Endothelial cell of umbilical vein (primary cell): Measurements from ENCODE around the gene SOX2. TPM values are rescaled to one million over a fixed set of nuclear protein-coding genes. Genes with fewer than 3 reads are reported as not detected.

ENCODE experiments used
- BruUV-seq: library from RNA; stranded (reverse); fragments of 400-500 nt; replicated peaks from 2 replicates; lab custom pipeline; 2021; lab: Mats Ljungman, UMichigan
- CTCF ChIA-PET: fragments of 300-600, 350-600 bp; sonication (Branson Sonifier 250); formaldehyde crosslinking; loops from one replicate; lab custom pipeline; 2021; ENCODE audit warnings: antibody characterized with exemption, inconsistent platforms; lab: Charles Lee
- POLR2A ChIA-PET: fragments of 300-600, 350-600 bp; sonication (Branson Sonifier 250); formaldehyde crosslinking; loops from one replicate; lab custom pipeline; 2021; ENCODE audit warnings: antibody characterized with exemption, inconsistent platforms; lab: Charles Lee
- DNase-seq: peaks from one replicate; pipeline ENCODE4 v3.0.0-alpha.2; 2011; ENCODE audit warnings: low read depth, low spot score
- FAIRE-seq: peaks from 2 replicates; lab custom pipeline; 2011; peaks lifted over from hg19 to GRCh38; lab: Jason Lieb, UNC
- H2AFZ ChIP-seq: 2 replicates; pipeline ENCODE4 v1.6.0; 2012; ENCODE audit warnings: low read depth, low read length, control low read depth, inconsistent platforms
- H3K27ac ChIP-seq: 2 replicates; pipeline ENCODE4 v1.5.1; 2011; ENCODE audit warnings: low read depth, mild to moderate bottlenecking, control low read depth, low read length, moderate library complexity; ENCODE audit not compliant: insufficient read depth
- H3K27me3 ChIP-seq, 2 experiments: 2 replicates each; pipeline versions ENCODE4 v1.6.0 to v1.6.1; 2011; ENCODE audit warnings: low read length in 2 of 2, mixed read lengths in 1 of 2; ENCODE audit not compliant: control insufficient read depth in 2 of 2, insufficient read depth in 2 of 2
- H3K36me3 ChIP-seq, 2 experiments: 2 replicates in 1 of 2; 3 replicates in 1 of 2; pipeline ENCODE4 v1.5.1; 2011; ENCODE audit warnings: low read length in 2 of 2, mild to moderate bottlenecking in 1 of 2, moderate library complexity in 1 of 2; ENCODE audit not compliant: control insufficient read depth in 2 of 2, insufficient read depth in 2 of 2; ENCODE audit errors: extremely low read depth in 1 of 2
- H3K4me1 ChIP-seq: 3 replicates; pipeline ENCODE4 v1.5.1; 2011; ENCODE audit warnings: mild to moderate bottlenecking, low read length; ENCODE audit not compliant: control insufficient read depth, insufficient read depth; ENCODE audit errors: extremely low read depth
- H3K4me2 ChIP-seq: 2 replicates; pipeline ENCODE4 v1.6.1; 2011; ENCODE audit warnings: low read length, control low read depth, mixed read lengths; ENCODE audit not compliant: insufficient read depth
- H3K4me3 ChIP-seq, 3 experiments: fragments of 200-600 bp in 1 of 3; sonication (generic), shearing (Covaris generic) in 1 of 3; replicated peaks in 1 of 3; 2 replicates each; pipeline ENCODE4 v1.5.1; 2011 to 2016; ENCODE audit warnings: control low read depth in 3 of 3, low read length in 3 of 3, mild to moderate bottlenecking in 2 of 3, inconsistent platforms in 1 of 3, low read depth in 1 of 3, moderate library complexity in 1 of 3; ENCODE audit not compliant: insufficient read depth in 1 of 3
- H3K79me2 ChIP-seq: 2 replicates; pipeline ENCODE4 v1.6.0; 2012; ENCODE audit warnings: low read length, inconsistent platforms; ENCODE audit not compliant: control insufficient read depth, insufficient read depth
- H3K9ac ChIP-seq: replicated peaks from 2 replicates; pipeline ENCODE3; 2011; ENCODE audit warnings: low read length, control low read depth; ENCODE audit not compliant: insufficient read depth; ENCODE audit errors: extremely low read depth
- H3K9me1 ChIP-seq: replicated peaks from 3 replicates; pipeline ENCODE4 v1.6.0; 2011; ENCODE audit warnings: mild to moderate bottlenecking, low read length; ENCODE audit not compliant: control insufficient read depth, insufficient read depth; ENCODE audit errors: extremely low read depth
- H3K9me3 ChIP-seq: replicated peaks from 2 replicates; pipeline ENCODE4 v1.5.1; 2012; ENCODE audit warnings: low read length, inconsistent platforms; ENCODE audit not compliant: control insufficient read depth, insufficient read depth
- H4K20me1 ChIP-seq: replicated peaks from 2 replicates; pipeline ENCODE3; 2011; ENCODE audit warnings: mild to moderate bottlenecking, low read length; ENCODE audit not compliant: control insufficient read depth, insufficient read depth; ENCODE audit errors: extremely low read depth
- EZH2 ChIP-seq: IDR thresholded peaks from 2 replicates; pipeline ENCODE4 v1.6.1; 2012; ENCODE audit warnings: borderline replicate concordance, low read depth, mild to moderate bottlenecking, moderate library complexity, low read length, inconsistent platforms; ENCODE audit not compliant: severe bottlenecking
- FOS ChIP-seq: IDR thresholded peaks from 2 replicates; pipeline ENCODE4 v1.6.1; 2011; ENCODE audit warnings: mild to moderate bottlenecking, low read length, moderate library complexity, borderline replicate concordance; ENCODE audit not compliant: insufficient read depth
- GATA2 ChIP-seq: IDR thresholded peaks from 2 replicates; pipeline ENCODE4 v1.7.0; 2011; ENCODE audit warnings: low read depth, mild to moderate bottlenecking, moderate library complexity, mixed read lengths, low read length; ENCODE audit not compliant: insufficient read length, insufficient read depth
- JUN ChIP-seq: IDR thresholded peaks from 2 replicates; pipeline ENCODE4 v1.6.1; 2011; ENCODE audit warnings: borderline replicate concordance, low read depth; ENCODE audit not compliant: insufficient read length, insufficient read depth
- MYC ChIP-seq: IDR thresholded peaks from one replicate; pipeline ENCODE4 v1.6.1; 2011; ENCODE audit warnings: mild to moderate bottlenecking, low read depth, low read length
- POLR2A ChIP-seq: IDR thresholded peaks from 2 replicates; pipeline ENCODE4 v1.6.1; 2012; ENCODE audit warnings: low read depth, mild to moderate bottlenecking, control low read depth, low read length
- POLR2AphosphoS5 ChIP-seq: IDR thresholded peaks from 2 replicates; pipeline ENCODE4 v1.6.1; 2012; ENCODE audit warnings: low read depth, mild to moderate bottlenecking, control low read depth, low read length, moderate library complexity; ENCODE audit not compliant: insufficient read depth
- dilution Hi-C: fragments of 300-500 bp; cut with MboI; formaldehyde crosslinking; loops from one replicate; pipeline ENCODE4 v1.15.0; 2019; ENCODE audit warnings: low sequenced_read_pairs; ENCODE audit not compliant: extremely low pct_ligation_motif_present
- intact Hi-C: fragments of 100-400 bp; cut with micrococcal nuclease; formaldehyde crosslinking; loops from one replicate; pipeline ENCODE4 v1.10.0; 2022
- polyA plus RNA-seq, 4 experiments: library from polyadenylated mRNA; depleted of rRNA in 3 of 4; stranded (reverse) in 3 of 4; unstranded in 1 of 4; fragments of >200 nt; gene quantifications; 2 replicates each; pipeline versions ENCODE4 v1.2.1 to v1.2.3, GENCODE V29; 2011 to 2012; ENCODE audit warnings: missing spikeins in 1 of 4
- total RNA-seq: library from RNA; stranded (reverse); gene quantifications from 2 replicates; pipeline ENCODE4 v1.2.3, GENCODE V29; 2021
- TF ChIP-seq, protein P1 (sequence below): IDR thresholded peaks from 2 replicates; pipeline ENCODE4 v1.6.1; 2011; ENCODE audit not compliant: insufficient read depth, insufficient read length
- TF ChIP-seq, protein P2 (sequence below), 2 donors: IDR thresholded peaks; 1 replicate in 1 of 2; 2 replicates in 1 of 2; pipeline ENCODE4 v1.5.1; 2011; ENCODE audit warnings: low read length in 2 of 2, mild to moderate bottlenecking in 2 of 2, moderate library complexity in 2 of 2, control low read depth in 1 of 2, inconsistent platforms in 1 of 2, low read depth in 1 of 2; ENCODE audit not compliant: insufficient read depth in 1 of 2; ENCODE audit errors: extremely low read depth in 1 of 2

Gene SOX2
- total and polyA plus RNA-seq, 2 donors (not counting 3 experiments of a cell fraction or from before 2014, with no cell fraction given), result 0.13 to 0.23 TPM

DNA sequence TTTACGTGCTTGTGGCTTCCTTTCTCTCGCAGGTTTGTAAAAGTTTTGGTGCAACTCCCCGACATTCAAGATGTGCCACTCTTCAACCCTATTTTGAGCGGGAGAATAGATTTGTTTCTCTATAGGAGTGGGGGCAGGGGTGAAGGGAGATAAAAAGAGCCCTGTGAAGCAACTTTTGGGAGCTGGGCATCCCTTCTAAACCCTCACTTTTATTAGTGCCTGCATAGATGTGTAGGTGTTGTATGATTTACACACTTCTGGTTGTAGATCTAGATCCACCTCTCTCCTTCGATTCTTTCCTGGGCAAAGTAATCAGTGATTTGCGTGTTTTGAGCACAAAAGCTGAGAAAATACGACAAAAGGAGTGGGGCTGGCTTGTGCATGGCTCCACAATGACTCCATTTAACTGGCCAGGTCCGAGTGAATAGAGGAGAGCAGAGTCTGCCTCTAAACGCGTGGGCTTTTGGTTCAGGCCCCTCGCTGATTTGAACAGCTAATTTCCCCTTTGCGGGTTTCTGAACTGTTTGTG lies 17.7 kb downstream of the SOX2 start:
- H2AFZ ChIP-seq, result no peak overlapping the region
- ChIA-PET CTCF (no interaction called here), POLR2A (no interaction called here)
- H3K27ac ChIP-seq, result no peak overlapping the region
- H3K79me2 ChIP-seq, result no peaks in the 10 kb centered on the region
- no peak for TF ChIP-seq MYC
- no peak for TF ChIP-seq EZH2
- TF ChIP-seq, protein P1, sequence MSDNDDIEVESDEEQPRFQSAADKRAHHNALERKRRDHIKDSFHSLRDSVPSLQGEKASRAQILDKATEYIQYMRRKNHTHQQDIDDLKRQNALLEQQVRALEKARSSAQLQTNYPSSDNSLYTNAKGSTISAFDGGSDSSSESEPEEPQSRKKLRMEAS, result no peak
- no peak for TF ChIP-seq GATA2
- H3K4me3 ChIP-seq, result no peak overlapping the region
- no peaks in the 10 kb centered on the region for H4K20me1 ChIP-seq
- dilution Hi-C loops (no loop called here), intact Hi-C loops (no loop called here)
- no peak for FAIRE-seq
- no peak for DNase-seq
- H3K9ac ChIP-seq, result no peak overlapping the region
- H3K9me3 ChIP-seq, result no peaks in the 10 kb centered on the region
- no peaks in the 10 kb centered on the region for H3K4me1 ChIP-seq
- no peaks in the 10 kb centered on the region for H3K36me3 ChIP-seq
- no peaks in the 10 kb centered on the region for H3K9me1 ChIP-seq
- no peak overlapping the region for H3K4me2 ChIP-seq
- peaks cover 20 to 21% of the 10 kb centered on the region in 2 experiments for H3K27me3 ChIP-seq
- no TSS peak for BruUV-seq

DNA sequence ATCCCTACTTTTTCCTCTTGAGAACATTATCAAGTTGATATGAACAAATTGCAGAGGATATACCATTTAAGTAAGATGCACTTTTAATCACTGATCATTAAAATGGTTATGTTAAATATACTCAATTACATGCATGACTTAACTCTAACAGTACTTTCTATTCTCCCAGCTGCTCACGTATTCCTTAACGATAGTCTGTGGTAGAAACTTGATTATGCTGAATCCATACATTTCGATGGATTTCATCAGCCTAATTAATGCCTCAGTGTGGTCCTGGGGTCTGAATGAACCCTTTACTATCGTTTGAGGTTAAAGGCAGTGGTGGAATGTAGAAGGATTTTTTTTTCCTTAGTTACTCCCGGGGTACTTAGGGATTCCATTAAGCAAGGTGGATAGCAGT lies 18.6 kb downstream of the SOX2 start:
- H3K4me2 ChIP-seq, result no peak overlapping the region
- H3K9me3 ChIP-seq, result no peaks in the 10 kb centered on the region
- dilution Hi-C loops, result no loop called here
- DNase-seq (no peak), FAIRE-seq (no peak)
- H3K27ac ChIP-seq, result no peak overlapping the region
- no peak overlapping the region for H3K4me3 ChIP-seq
- no TSS peak for BruUV-seq
- peaks cover 12 to 16% of the 10 kb centered on the region in 2 experiments for H3K27me3 ChIP-seq
- ChIA-PET CTCF (no interaction called here), POLR2A (no interaction called here)
- intact Hi-C loops, result no loop called here
- H3K79me2 ChIP-seq, result no peaks in the 10 kb centered on the region
- TF ChIP-seq MYC, result no peak
- TF ChIP-seq, protein P2, sequence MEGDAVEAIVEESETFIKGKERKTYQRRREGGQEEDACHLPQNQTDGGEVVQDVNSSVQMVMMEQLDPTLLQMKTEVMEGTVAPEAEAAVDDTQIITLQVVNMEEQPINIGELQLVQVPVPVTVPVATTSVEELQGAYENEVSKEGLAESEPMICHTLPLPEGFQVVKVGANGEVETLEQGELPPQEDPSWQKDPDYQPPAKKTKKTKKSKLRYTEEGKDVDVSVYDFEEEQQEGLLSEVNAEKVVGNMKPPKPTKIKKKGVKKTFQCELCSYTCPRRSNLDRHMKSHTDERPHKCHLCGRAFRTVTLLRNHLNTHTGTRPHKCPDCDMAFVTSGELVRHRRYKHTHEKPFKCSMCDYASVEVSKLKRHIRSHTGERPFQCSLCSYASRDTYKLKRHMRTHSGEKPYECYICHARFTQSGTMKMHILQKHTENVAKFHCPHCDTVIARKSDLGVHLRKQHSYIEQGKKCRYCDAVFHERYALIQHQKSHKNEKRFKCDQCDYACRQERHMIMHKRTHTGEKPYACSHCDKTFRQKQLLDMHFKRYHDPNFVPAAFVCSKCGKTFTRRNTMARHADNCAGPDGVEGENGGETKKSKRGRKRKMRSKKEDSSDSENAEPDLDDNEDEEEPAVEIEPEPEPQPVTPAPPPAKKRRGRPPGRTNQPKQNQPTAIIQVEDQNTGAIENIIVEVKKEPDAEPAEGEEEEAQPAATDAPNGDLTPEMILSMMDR (IDR thresholded peaks at IDR 0.05; ENCODE audit: extremely low read depth in 1 of 2, insufficient read depth in 1 of 2, low read depth in 1 of 2, low read length in 2 of 2), result no peak
- TF ChIP-seq POLR2AphosphoS5, result no peak
- TF ChIP-seq, protein P1, result no peak
- no peak for TF ChIP-seq JUN
- TF ChIP-seq EZH2, result no peak
- no peak for TF ChIP-seq GATA2
- no peak for TF ChIP-seq POLR2A
- TF ChIP-seq FOS, result no peak
- no peaks in the 10 kb centered on the region for H3K9me1 ChIP-seq
- no peak overlapping the region for H3K9ac ChIP-seq
- H3K4me1 ChIP-seq, result no peaks in the 10 kb centered on the region
- no peaks in the 10 kb centered on the region for H4K20me1 ChIP-seq
- H2AFZ ChIP-seq, result no peak overlapping the region
- H3K36me3 ChIP-seq, result no peaks in the 10 kb centered on the region
